Adipocyte (in vitro differentiated cells): ENCODE data around the gene ST7.

Source experiments
- DNase-seq: peaks from one replicate; pipeline ENCODE4 v3.0.0-alpha.2; 2015; ENCODE audit warnings: low read depth
- H3K27me3 ChIP-seq: replicated peaks from 2 replicates; pipeline ENCODE4 v1.7.0; 2013; ENCODE audit warnings: mild to moderate bottlenecking, low read length, moderate library complexity; ENCODE audit not compliant: control insufficient read depth, insufficient read depth
- H3K36me3 ChIP-seq: 2 replicates; pipeline ENCODE4 v1.7.0; 2013; ENCODE audit warnings: low read length, mild to moderate bottlenecking, moderate library complexity; ENCODE audit not compliant: control insufficient read depth, insufficient read depth, severe bottlenecking
- H3K4me1 ChIP-seq: 2 replicates; pipeline ENCODE4 v1.7.0; 2013; ENCODE audit warnings: mild to moderate bottlenecking, low read length, moderate library complexity; ENCODE audit not compliant: control insufficient read depth, insufficient read depth
- H3K4me3 ChIP-seq: 2 replicates; pipeline ENCODE4 v1.7.0; 2013; ENCODE audit warnings: mild to moderate bottlenecking, low read length, moderate library complexity
- H3K9ac ChIP-seq: 2 replicates; pipeline ENCODE4 v1.7.0; 2013; ENCODE audit warnings: mild to moderate bottlenecking, low read length, moderate library complexity
- H3K9me3 ChIP-seq: 2 replicates; pipeline ENCODE4 v1.7.0; 2013; ENCODE audit warnings: mild to moderate bottlenecking, low read length, moderate library complexity; ENCODE audit not compliant: control insufficient read depth

Gene ST7

GRCh38 chr7:116953372-116953905, at the start of gene ST7:
Gene ST7 (plus strand): TSS chr7:116953501. CDS start chr7:116953541, 40 bp downstream.
- Histone ChIP-seq H3K4me3 (peak within 1 kb of the TSS; percentile 84), H3K9ac (peak within 1 kb of the TSS; percentile 96)
- DNase-seq: peak; percentile 90

GRCh38 chr7:116906391-116906790, 46.9 kb upstream of the ST7 start:
- H3K36me3 ChIP-seq: peaks cover 73% of the 10 kb centered on the region
- no peak overlapping the region for H3K4me3 ChIP-seq
- no peaks in the 10 kb centered on the region for H3K9me3 ChIP-seq
- DNase-seq: no peak
- peaks cover under 1% of the 10 kb centered on the region for H3K4me1 ChIP-seq
- H3K9ac ChIP-seq: no peak overlapping the region
- no peaks in the 10 kb centered on the region for H3K27me3 ChIP-seq

More at GRCh38 chr7:116953372-116953905, at the start of gene ST7:
- no peaks in the 10 kb centered on the region for H3K27me3 ChIP-seq
- no peaks in the 10 kb centered on the region for H3K9me3 ChIP-seq
- peaks cover 27% of the 10 kb centered on the region for H3K4me1 ChIP-seq
- H3K36me3 ChIP-seq: no peaks in the 10 kb centered on the region

GRCh38 chr7:116910383-116910782, 42.9 kb upstream of the ST7 start:
- H3K4me3 ChIP-seq: no peak overlapping the region
- H3K4me1 ChIP-seq: peaks cover 3% of the 10 kb centered on the region
- peaks cover 3% of the 10 kb centered on the region for H3K9me3 ChIP-seq
- no peak overlapping the region for H3K9ac ChIP-seq
- H3K36me3 ChIP-seq: peaks cover 80% of the 10 kb centered on the region
- DNase-seq: no peak
- no peaks in the 10 kb centered on the region for H3K27me3 ChIP-seq

- Histone ChIP-seq H3K9me3 (peaks cover 3% of the 10 kb centered on the region), H3K36me3 (peaks cover 81% of the 10 kb centered on the region), H3K4me3 (no peak overlapping the region), H3K27me3 (no peaks in the 10 kb centered on the region), H3K4me1 (peaks cover 3% of the 10 kb centered on the region), H3K9ac (no peak overlapping the region)
- DNase-seq: peak; percentile 11
These were observed 41.5 kb upstream of the ST7 start for GRCh38 chr7:116911801-116912200.

- peak; percentile 15 for DNase-seq
- Histone ChIP-seq H3K9ac (no peak overlapping the region), H3K9me3 (peaks cover 3% of the 10 kb centered on the region), H3K27me3 (no peaks in the 10 kb centered on the region), H3K4me1 (peaks cover 3% of the 10 kb centered on the region), H3K4me3 (no peak overlapping the region), H3K36me3 (peaks cover 78% of the 10 kb centered on the region)
These were observed 40.9 kb upstream of the ST7 start for GRCh38 chr7:116912269-116912909.

GRCh38 chr7:116918704-116919103, 34.6 kb upstream of the ST7 start:
- H3K36me3 ChIP-seq: peaks cover 51% of the 10 kb centered on the region
- DNase-seq: peak; percentile 73

GRCh38 chr7:116920359-116920758, 32.9 kb upstream of the ST7 start:
- Histone ChIP-seq H3K4me1 (no peaks in the 10 kb centered on the region), H3K27me3 (no peaks in the 10 kb centered on the region), H3K9ac (no peak overlapping the region), H3K4me3 (no peak overlapping the region), H3K9me3 (no peaks in the 10 kb centered on the region), H3K36me3 (peaks cover 38% of the 10 kb centered on the region)
- DNase-seq: no peak

More at GRCh38 chr7:116918704-116919103, 34.6 kb upstream of the ST7 start:
- Histone ChIP-seq H3K9me3 (no peaks in the 10 kb centered on the region), H3K27me3 (no peaks in the 10 kb centered on the region), H3K4me1 (no peaks in the 10 kb centered on the region), H3K4me3 (no peak overlapping the region), H3K9ac (no peak overlapping the region)

GRCh38 chr7:116922545-116922944, 30.8 kb upstream of the ST7 start:
- Histone ChIP-seq H3K9me3 (no peaks in the 10 kb centered on the region), H3K4me3 (no peak overlapping the region), H3K9ac (no peak overlapping the region), H3K36me3 (peaks cover 19% of the 10 kb centered on the region), H3K27me3 (no peaks in the 10 kb centered on the region), H3K4me1 (no peaks in the 10 kb centered on the region)
- DNase-seq: no peak

- Histone ChIP-seq H3K27me3 (no peaks in the 10 kb centered on the region), H3K9me3 (no peaks in the 10 kb centered on the region), H3K4me1 (no peaks in the 10 kb centered on the region), H3K9ac (no peak overlapping the region), H3K36me3 (no peaks in the 10 kb centered on the region), H3K4me3 (no peak overlapping the region)
- DNase-seq: no peak
These were observed 28.6 kb upstream of the ST7 start for GRCh38 chr7:116924741-116925140.

GRCh38 chr7:116929021-116929420, 24.3 kb upstream of the ST7 start:
- H3K27me3 ChIP-seq: no peaks in the 10 kb centered on the region
- no peak for DNase-seq
- H3K9ac ChIP-seq: no peak overlapping the region
- H3K9me3 ChIP-seq: no peaks in the 10 kb centered on the region
- no peaks in the 10 kb centered on the region for H3K36me3 ChIP-seq
- no peak overlapping the region for H3K4me3 ChIP-seq
- no peaks in the 10 kb centered on the region for H3K4me1 ChIP-seq

- Histone ChIP-seq H3K4me1 (no peaks in the 10 kb centered on the region), H3K27me3 (no peaks in the 10 kb centered on the region), H3K9ac (no peak overlapping the region), H3K9me3 (no peaks in the 10 kb centered on the region), H3K4me3 (no peak overlapping the region), H3K36me3 (no peaks in the 10 kb centered on the region)
- peak; percentile 92 for DNase-seq
These were observed 23.1 kb upstream of the ST7 start for GRCh38 chr7:116929914-116930913.
